GM23338 (cell line): Measurements from ENCODE around the gene HACL1. TPM values are rescaled to one million over a fixed set of nuclear protein-coding genes. Genes with fewer than 3 reads are reported as not detected.

ENCODE experiments used
- ATAC-seq: fragments of 200-7000 bp; cut with Tn5 transposase; 3 replicates; pipeline ENCODE4 v1.9.1; 2020
- DNase-seq: peaks from one replicate; pipeline ENCODE4 v3.0.0-alpha.2; 2015; ENCODE audit warnings: low spot score
- H2AFZ ChIP-seq: fragments of 200-600 bp; sonication (generic); 2 replicates; pipeline ENCODE4 v1.8.0; 2016; ENCODE audit warnings: antibody characterized with exemption, mild to moderate bottlenecking, moderate library complexity
- H3F3A ChIP-seq: fragments of 200-600 bp; sonication (generic); replicated peaks from 2 replicates; pipeline ENCODE4 v1.8.0; 2017; ENCODE audit warnings: antibody characterized with exemption, mixed run types, low read depth
- H3K27ac ChIP-seq: fragments of 200-600 bp; sonication (generic); 2 replicates; pipeline ENCODE4 v1.6.1; 2016; ENCODE audit warnings: low read depth
- H3K27me3 ChIP-seq: fragments of 200-600 bp; sonication (generic); 2 replicates; pipeline ENCODE4 v1.8.0; 2016; ENCODE audit warnings: mild to moderate bottlenecking, mixed run types, moderate library complexity; ENCODE audit not compliant: insufficient read depth
- H3K36me3 ChIP-seq: fragments of 200-600 bp; sonication (generic); 2 replicates; pipeline ENCODE4 v1.8.0; 2016; ENCODE audit warnings: mild to moderate bottlenecking; ENCODE audit not compliant: insufficient read depth
- H3K4me1 ChIP-seq: fragments of 200-600 bp; sonication (generic); 2 replicates; pipeline ENCODE4 v1.8.0; 2016; ENCODE audit warnings: mild to moderate bottlenecking, moderate library complexity; ENCODE audit not compliant: insufficient read depth
- H3K4me2 ChIP-seq: fragments of 200-600 bp; sonication (generic); 2 replicates; pipeline ENCODE4 v1.7.1; 2017; ENCODE audit warnings: mixed run types
- H3K4me3 ChIP-seq: fragments of 200-600 bp; sonication (generic); 2 replicates; pipeline ENCODE4 v1.6.1; 2016; ENCODE audit warnings: mixed run types
- H3K79me2 ChIP-seq: fragments of 200-600 bp; sonication (generic); replicated peaks from 2 replicates; pipeline ENCODE4 v1.8.0; 2017; ENCODE audit warnings: mild to moderate bottlenecking; ENCODE audit not compliant: insufficient read depth
- H3K9me2 ChIP-seq: fragments of 200-600 bp; sonication (generic); 2 replicates; pipeline ENCODE4 v1.8.0; 2017; ENCODE audit not compliant: insufficient read depth
- H4K20me1 ChIP-seq: fragments of 200-600 bp; sonication (generic); replicated peaks from 2 replicates; pipeline ENCODE4 v1.8.0; 2017; ENCODE audit warnings: mild to moderate bottlenecking; ENCODE audit not compliant: insufficient read depth
- H3K27ac Mint-ChIP-seq: 2 replicates; pipeline ENCODE4 v1.8.0; 2020; ENCODE audit warnings: inconsistent platforms, mild to moderate bottlenecking, moderate library complexity, mixed read lengths
- H3K27me3 Mint-ChIP-seq: 3 replicates; pipeline ENCODE4 v1.8.0; 2022; ENCODE audit warnings: low read depth, mild to moderate bottlenecking, moderate library complexity, mixed read lengths, inconsistent platforms; ENCODE audit not compliant: insufficient read depth, poor library complexity
- H3K36me3 Mint-ChIP-seq: 3 replicates; pipeline ENCODE4 v1.8.0; 2021; ENCODE audit warnings: low read depth, mild to moderate bottlenecking, inconsistent platforms, moderate library complexity, mixed read lengths
- H3K4me1 Mint-ChIP-seq: 3 replicates; pipeline ENCODE4 v1.8.0; 2020; ENCODE audit warnings: mild to moderate bottlenecking, inconsistent platforms, mixed read lengths
- H3K4me3 Mint-ChIP-seq: 3 replicates; pipeline ENCODE4 v1.8.0; 2021; ENCODE audit warnings: moderate library complexity, mild to moderate bottlenecking, inconsistent platforms, mixed read lengths
- H3K9me3 Mint-ChIP-seq: 3 replicates; pipeline ENCODE4 v1.8.0; 2020; ENCODE audit warnings: moderate library complexity, mild to moderate bottlenecking, inconsistent platforms, mixed read lengths
- CREB1 ChIP-seq: fragments of 250-450 bp; sonication (Bioruptor Pico); IDR thresholded peaks from 2 replicates; pipeline ENCODE4 v1.5.0; 2020; ENCODE audit warnings: low read depth, mild to moderate bottlenecking, moderate library complexity
- CTCF ChIP-seq, 2 experiments: fragments of 200-600 bp in 1 of 2; sonication (generic) in 1 of 2; conservative IDR thresholded peaks; 2 replicates each; pipeline versions ENCODE4 v1.5.1 to v1.6.1; 2016 to 2017; ENCODE audit warnings: antibody characterized with exemption in 2 of 2, low read depth in 2 of 2, mild to moderate bottlenecking in 2 of 2, moderate library complexity in 1 of 2
- EZH2 ChIP-seq: fragments of 200-600 bp; sonication (generic); IDR thresholded peaks from one replicate; pipeline ENCODE4 v1.8.0; 2017; ENCODE audit warnings: antibody characterized with exemption, mild to moderate bottlenecking, low read depth; ENCODE audit not compliant: unreplicated experiment
- EZH2phosphoT487 ChIP-seq: fragments of 200-600 bp; sonication (generic); IDR thresholded peaks from one replicate; pipeline ENCODE4 v1.8.1; 2018; ENCODE audit warnings: antibody characterized with exemption; ENCODE audit not compliant: unreplicated experiment
- JUNB ChIP-seq: IDR thresholded peaks from one replicate; pipeline ENCODE4 v1.6.1; 2016; ENCODE audit warnings: antibody characterized with exemption; ENCODE audit not compliant: unreplicated experiment
- NANOG ChIP-seq: IDR thresholded peaks from 2 replicates; pipeline ENCODE4 v1.6.1; 2016; ENCODE audit warnings: antibody characterized with exemption, borderline replicate concordance
- POLR2AphosphoS5 ChIP-seq: IDR thresholded peaks from 2 replicates; pipeline ENCODE4 v1.6.1; 2016; ENCODE audit warnings: antibody characterized with exemption, low read depth
- STAT1 ChIP-seq: IDR thresholded peaks from one replicate; pipeline ENCODE4 v1.6.1; 2016; ENCODE audit warnings: antibody characterized with exemption; ENCODE audit not compliant: unreplicated experiment
- ZNF114 ChIP-seq: fragments of 250-450 bp; sonication (Bioruptor Pico); IDR thresholded peaks from 2 replicates; pipeline ENCODE4 v1.5.0; 2020; ENCODE audit warnings: mild to moderate bottlenecking, moderate library complexity
- ZNF331 ChIP-seq: fragments of 250-450 bp; sonication (Bioruptor Pico); IDR thresholded peaks from 2 replicates; pipeline ENCODE4 v1.5.0; 2020; ENCODE audit warnings: low read depth, mild to moderate bottlenecking, moderate library complexity
- polyA plus RNA-seq: library from polyadenylated mRNA; unstranded; fragments of >200 nt; fragmentation: Nextera tagmentation; extraction: Ambion mirVana; gene quantifications from 2 replicates; pipeline ENCODE4 v1.2.1, GENCODE V29; 2016
- total RNA-seq: library from RNA; depleted of rRNA; stranded (reverse); fragments of >200 nt; shearing (Covaris generic); gene quantifications from 2 replicates; pipeline ENCODE4 v1.2.3, GENCODE V29; 2014
- TF ChIP-seq, protein P1 (sequence below): IDR thresholded peaks from one replicate; pipeline ENCODE4 v1.6.1; 2018; ENCODE audit warnings: antibody characterized with exemption; ENCODE audit not compliant: unreplicated experiment
- TF ChIP-seq, protein P2 (sequence below): fragments of 250-450 bp; sonication (Bioruptor Pico); IDR thresholded peaks from 2 replicates; pipeline ENCODE4 v1.5.0; 2020; ENCODE audit warnings: mild to moderate bottlenecking, moderate library complexity
- TF ChIP-seq, protein P3 (sequence below): IDR thresholded peaks from 2 replicates; pipeline ENCODE4 v1.6.1; 2016; ENCODE audit warnings: antibody characterized with exemption

Gene HACL1
- total and polyA plus RNA-seq, 2 experiments from 2014 or later, result 19.6 to 33.5 TPM

DNA sequence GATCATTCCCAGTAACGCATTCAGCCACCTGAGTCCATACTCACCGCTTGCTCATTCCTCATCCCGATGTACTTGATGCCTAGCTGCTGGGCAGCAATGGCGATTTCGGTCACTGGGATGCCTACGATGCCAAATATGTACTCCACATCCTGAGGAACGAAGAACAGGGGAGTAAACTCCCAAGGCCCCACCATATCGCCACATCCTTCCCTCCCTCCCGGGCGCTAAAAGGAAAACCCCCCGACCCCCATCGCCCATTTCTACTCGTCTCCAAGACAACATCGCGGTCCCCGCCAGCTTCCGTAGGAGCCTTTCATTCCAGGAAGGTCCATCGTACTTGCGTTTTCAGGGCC, 347 bp downstream of the HACL1 start:
- Mint-ChIP-seq H3K4me3 (peak overlapping the region; percentile 100), H3K36me3 (peaks cover 66% of the 10 kb centered on the region), H3K4me1 (peaks cover 7% of the 10 kb centered on the region), H3K27ac (peak overlapping the region; percentile 99), H3K27me3 (peaks cover 5% of the 10 kb centered on the region), H3K9me3 (peaks cover 24% of the 10 kb centered on the region)
- no peaks in the 10 kb centered on the region for H4K20me1 ChIP-seq
- peak overlapping the region; percentile 20; the same call in 1 of the 2 replicates for H3K27ac ChIP-seq
- H3K36me3 ChIP-seq, result peaks cover 29% of the 10 kb centered on the region
- no peaks in the 10 kb centered on the region; the same call in 1 of the 2 replicates for H3F3A ChIP-seq
- H3K4me2 ChIP-seq, result peak overlapping the region; percentile 80
- no peaks in the 10 kb centered on the region for H3K27me3 ChIP-seq
- no peak for TF ChIP-seq ZNF331 (CRISPR knock-in tag)
- TF ChIP-seq JUNB, result no peak
- TF ChIP-seq, protein P1, sequence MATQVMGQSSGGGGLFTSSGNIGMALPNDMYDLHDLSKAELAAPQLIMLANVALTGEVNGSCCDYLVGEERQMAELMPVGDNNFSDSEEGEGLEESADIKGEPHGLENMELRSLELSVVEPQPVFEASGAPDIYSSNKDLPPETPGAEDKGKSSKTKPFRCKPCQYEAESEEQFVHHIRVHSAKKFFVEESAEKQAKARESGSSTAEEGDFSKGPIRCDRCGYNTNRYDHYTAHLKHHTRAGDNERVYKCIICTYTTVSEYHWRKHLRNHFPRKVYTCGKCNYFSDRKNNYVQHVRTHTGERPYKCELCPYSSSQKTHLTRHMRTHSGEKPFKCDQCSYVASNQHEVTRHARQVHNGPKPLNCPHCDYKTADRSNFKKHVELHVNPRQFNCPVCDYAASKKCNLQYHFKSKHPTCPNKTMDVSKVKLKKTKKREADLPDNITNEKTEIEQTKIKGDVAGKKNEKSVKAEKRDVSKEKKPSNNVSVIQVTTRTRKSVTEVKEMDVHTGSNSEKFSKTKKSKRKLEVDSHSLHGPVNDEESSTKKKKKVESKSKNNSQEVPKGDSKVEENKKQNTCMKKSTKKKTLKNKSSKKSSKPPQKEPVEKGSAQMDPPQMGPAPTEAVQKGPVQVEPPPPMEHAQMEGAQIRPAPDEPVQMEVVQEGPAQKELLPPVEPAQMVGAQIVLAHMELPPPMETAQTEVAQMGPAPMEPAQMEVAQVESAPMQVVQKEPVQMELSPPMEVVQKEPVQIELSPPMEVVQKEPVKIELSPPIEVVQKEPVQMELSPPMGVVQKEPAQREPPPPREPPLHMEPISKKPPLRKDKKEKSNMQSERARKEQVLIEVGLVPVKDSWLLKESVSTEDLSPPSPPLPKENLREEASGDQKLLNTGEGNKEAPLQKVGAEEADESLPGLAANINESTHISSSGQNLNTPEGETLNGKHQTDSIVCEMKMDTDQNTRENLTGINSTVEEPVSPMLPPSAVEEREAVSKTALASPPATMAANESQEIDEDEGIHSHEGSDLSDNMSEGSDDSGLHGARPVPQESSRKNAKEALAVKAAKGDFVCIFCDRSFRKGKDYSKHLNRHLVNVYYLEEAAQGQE, result no peak
- no peak for TF ChIP-seq STAT1
- no peak for TF ChIP-seq CREB1 (CRISPR knock-in tag)
- TF ChIP-seq POLR2AphosphoS5, result no peak
- TF ChIP-seq CTCF (conservative IDR thresholded peaks at IDR 0.05; ENCODE audit: low read depth in 2 of 2), result no peak
- TF ChIP-seq EZH2, result no peak
- TF ChIP-seq NANOG, result no peak
- TF ChIP-seq, protein P2, sequence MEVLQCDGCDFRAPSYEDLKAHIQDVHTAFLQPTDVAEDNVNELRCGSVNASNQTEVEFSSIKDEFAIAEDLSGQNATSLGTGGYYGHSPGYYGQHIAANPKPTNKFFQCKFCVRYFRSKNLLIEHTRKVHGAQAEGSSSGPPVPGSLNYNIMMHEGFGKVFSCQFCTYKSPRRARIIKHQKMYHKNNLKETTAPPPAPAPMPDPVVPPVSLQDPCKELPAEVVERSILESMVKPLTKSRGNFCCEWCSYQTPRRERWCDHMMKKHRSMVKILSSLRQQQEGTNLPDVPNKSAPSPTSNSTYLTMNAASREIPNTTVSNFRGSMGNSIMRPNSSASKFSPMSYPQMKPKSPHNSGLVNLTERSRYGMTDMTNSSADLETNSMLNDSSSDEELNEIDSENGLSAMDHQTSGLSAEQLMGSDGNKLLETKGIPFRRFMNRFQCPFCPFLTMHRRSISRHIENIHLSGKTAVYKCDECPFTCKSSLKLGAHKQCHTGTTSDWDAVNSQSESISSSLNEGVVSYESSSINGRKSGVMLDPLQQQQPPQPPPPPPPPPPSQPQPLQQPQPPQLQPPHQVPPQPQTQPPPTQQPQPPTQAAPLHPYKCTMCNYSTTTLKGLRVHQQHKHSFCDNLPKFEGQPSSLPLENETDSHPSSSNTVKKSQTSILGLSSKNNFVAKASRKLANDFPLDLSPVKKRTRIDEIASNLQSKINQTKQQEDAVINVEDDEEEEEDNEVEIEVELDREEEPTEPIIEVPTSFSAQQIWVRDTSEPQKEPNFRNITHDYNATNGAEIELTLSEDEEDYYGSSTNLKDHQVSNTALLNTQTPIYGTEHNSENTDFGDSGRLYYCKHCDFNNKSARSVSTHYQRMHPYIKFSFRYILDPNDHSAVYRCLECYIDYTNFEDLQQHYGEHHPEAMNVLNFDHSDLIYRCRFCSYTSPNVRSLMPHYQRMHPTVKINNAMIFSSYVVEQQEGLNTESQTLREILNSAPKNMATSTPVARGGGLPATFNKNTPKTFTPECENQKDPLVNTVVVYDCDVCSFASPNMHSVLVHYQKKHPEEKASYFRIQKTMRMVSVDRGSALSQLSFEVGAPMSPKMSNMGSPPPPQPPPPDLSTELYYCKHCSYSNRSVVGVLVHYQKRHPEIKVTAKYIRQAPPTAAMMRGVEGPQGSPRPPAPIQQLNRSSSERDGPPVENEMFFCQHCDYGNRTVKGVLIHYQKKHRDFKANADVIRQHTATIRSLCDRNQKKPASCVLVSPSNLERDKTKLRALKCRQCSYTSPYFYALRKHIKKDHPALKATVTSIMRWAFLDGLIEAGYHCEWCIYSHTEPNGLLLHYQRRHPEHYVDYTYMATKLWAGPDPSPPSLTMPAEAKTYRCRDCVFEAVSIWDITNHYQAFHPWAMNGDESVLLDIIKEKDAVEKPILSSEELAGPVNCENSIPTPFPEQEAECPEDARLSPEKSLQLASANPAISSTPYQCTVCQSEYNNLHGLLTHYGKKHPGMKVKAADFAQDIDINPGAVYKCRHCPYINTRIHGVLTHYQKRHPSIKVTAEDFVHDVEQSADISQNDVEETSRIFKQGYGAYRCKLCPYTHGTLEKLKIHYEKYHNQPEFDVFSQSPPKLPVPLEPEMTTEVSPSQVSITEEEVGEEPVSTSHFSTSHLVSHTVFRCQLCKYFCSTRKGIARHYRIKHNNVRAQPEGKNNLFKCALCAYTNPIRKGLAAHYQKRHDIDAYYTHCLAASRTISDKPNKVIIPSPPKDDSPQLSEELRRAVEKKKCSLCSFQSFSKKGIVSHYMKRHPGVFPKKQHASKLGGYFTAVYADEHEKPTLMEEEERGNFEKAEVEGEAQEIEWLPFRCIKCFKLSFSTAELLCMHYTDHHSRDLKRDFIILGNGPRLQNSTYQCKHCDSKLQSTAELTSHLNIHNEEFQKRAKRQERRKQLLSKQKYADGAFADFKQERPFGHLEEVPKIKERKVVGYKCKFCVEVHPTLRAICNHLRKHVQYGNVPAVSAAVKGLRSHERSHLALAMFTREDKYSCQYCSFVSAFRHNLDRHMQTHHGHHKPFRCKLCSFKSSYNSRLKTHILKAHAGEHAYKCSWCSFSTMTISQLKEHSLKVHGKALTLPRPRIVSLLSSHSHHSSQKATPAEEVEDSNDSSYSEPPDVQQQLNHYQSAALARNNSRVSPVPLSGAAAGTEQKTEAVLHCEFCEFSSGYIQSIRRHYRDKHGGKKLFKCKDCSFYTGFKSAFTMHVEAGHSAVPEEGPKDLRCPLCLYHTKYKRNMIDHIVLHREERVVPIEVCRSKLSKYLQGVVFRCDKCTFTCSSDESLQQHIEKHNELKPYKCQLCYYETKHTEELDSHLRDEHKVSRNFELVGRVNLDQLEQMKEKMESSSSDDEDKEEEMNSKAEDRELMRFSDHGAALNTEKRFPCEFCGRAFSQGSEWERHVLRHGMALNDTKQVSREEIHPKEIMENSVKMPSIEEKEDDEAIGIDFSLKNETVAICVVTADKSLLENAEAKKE, result no peak
- TF ChIP-seq, protein P3, sequence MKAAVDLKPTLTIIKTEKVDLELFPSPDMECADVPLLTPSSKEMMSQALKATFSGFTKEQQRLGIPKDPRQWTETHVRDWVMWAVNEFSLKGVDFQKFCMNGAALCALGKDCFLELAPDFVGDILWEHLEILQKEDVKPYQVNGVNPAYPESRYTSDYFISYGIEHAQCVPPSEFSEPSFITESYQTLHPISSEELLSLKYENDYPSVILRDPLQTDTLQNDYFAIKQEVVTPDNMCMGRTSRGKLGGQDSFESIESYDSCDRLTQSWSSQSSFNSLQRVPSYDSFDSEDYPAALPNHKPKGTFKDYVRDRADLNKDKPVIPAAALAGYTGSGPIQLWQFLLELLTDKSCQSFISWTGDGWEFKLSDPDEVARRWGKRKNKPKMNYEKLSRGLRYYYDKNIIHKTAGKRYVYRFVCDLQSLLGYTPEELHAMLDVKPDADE, result no peak
- TF ChIP-seq EZH2phosphoT487, result no peak
- TF ChIP-seq ZNF114, result no peak
- peak overlapping the region; percentile 67 for H3K4me3 ChIP-seq
- no peaks in the 10 kb centered on the region for H3K9me2 ChIP-seq
- no peak for DNase-seq
- H3K4me1 ChIP-seq, result no peaks in the 10 kb centered on the region; the same call in 1 of the 2 replicates
- peak overlapping the region; percentile 35 for H2AFZ ChIP-seq
- peak; percentile 10 for ATAC-seq
- H3K79me2 ChIP-seq, result peaks cover 26% of the 10 kb centered on the region
